HEK293T (cell line): Measurements from ENCODE around the gene TSC2.

ENCODE experiments used
- ARNT ChIP-seq: fragments of 450-650 bp; IDR thresholded peaks from 2 replicates; pipeline ENCODE4 v1.6.1; 2017; ENCODE audit warnings: mild to moderate bottlenecking
- BHLHE40 ChIP-seq: fragments of 450-650 bp; IDR thresholded peaks from 2 replicates; pipeline ENCODE4 v1.6.1; 2016; ENCODE audit warnings: mild to moderate bottlenecking, moderate library complexity, borderline replicate concordance
- CTBP1 ChIP-seq: fragments of 450-650 bp; IDR thresholded peaks from 2 replicates; pipeline ENCODE4 v1.6.1; 2016; ENCODE audit warnings: borderline replicate concordance
- ELF4 ChIP-seq: fragments of 450-650 bp; IDR thresholded peaks from 2 replicates; pipeline ENCODE4 v1.6.1; 2017; ENCODE audit warnings: antibody characterized with exemption
- FOXK2 ChIP-seq: fragments of 450-650 bp; IDR thresholded peaks from 2 replicates; pipeline ENCODE4 v1.6.1; 2016; ENCODE audit warnings: mild to moderate bottlenecking
- FOXM1 ChIP-seq: fragments of 450-650 bp; IDR thresholded peaks from 2 replicates; pipeline ENCODE4 v1.6.1; 2017; ENCODE audit warnings: mild to moderate bottlenecking, borderline replicate concordance
- HDGF ChIP-seq: fragments of 450-650 bp; IDR thresholded peaks from 2 replicates; pipeline ENCODE4 v1.6.1; 2017; ENCODE audit warnings: antibody characterized with exemption, borderline replicate concordance
- L3MBTL2 ChIP-seq: fragments of 450-650 bp; conservative IDR thresholded peaks from 2 replicates; pipeline ENCODE4 v1.6.1; 2016; ENCODE audit warnings: mild to moderate bottlenecking
- LEF1 ChIP-seq: fragments of 450-650 bp; IDR thresholded peaks from 2 replicates; pipeline ENCODE4 v1.6.1; 2017; ENCODE audit warnings: mild to moderate bottlenecking, borderline replicate concordance
- SP1 ChIP-seq: fragments of 450-650 bp; IDR thresholded peaks from 2 replicates; pipeline ENCODE4 v1.6.1; 2017
- SUZ12 ChIP-seq: fragments of 450-650 bp; IDR thresholded peaks from 2 replicates; pipeline ENCODE4 v1.6.1; 2016; ENCODE audit warnings: mild to moderate bottlenecking
- TARDBP ChIP-seq: fragments of 450-650 bp; IDR thresholded peaks from 2 replicates; pipeline ENCODE4 v1.6.1; 2016
- ZNF384 ChIP-seq: fragments of 450-650 bp; IDR thresholded peaks from 2 replicates; pipeline ENCODE4 v1.6.1; 2016
- TF ChIP-seq, protein P1 (sequence below): fragments of 450-650 bp; IDR thresholded peaks from 2 replicates; pipeline ENCODE4 v1.6.1; 2016

- TF ChIP-seq CTBP1 (no peak), LEF1 (no peak), SUZ12 (no peak), BHLHE40 (no peak), L3MBTL2 (no peak), HDGF (no peak), FOXM1 (no peak), TARDBP (no peak), SP1 (no peak), ARNT (no peak), ELF4 (no peak), ZNF384 (no peak), FOXK2 (no peak)
- TF ChIP-seq, protein P1, sequence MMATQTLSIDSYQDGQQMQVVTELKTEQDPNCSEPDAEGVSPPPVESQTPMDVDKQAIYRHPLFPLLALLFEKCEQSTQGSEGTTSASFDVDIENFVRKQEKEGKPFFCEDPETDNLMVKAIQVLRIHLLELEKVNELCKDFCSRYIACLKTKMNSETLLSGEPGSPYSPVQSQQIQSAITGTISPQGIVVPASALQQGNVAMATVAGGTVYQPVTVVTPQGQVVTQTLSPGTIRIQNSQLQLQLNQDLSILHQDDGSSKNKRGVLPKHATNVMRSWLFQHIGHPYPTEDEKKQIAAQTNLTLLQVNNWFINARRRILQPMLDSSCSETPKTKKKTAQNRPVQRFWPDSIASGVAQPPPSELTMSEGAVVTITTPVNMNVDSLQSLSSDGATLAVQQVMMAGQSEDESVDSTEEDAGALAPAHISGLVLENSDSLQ: no peak
Measured at GRCh38 chr16:1998852-1999801, 48.7 kb upstream of the TSC2 start.
